Thyroid gland (tissue), 4 donors: ENCODE measurements around the gene ZNF385B.
"Not testable (repeated sequence)": the region's sequence is repeated elsewhere in the genome, so short reads cannot be mapped to it uniquely, and the experiment has no call there.

ENCODE experiments used
- CTCF ChIP-seq, 6 experiments: fragments of 200-600 bp in 3 of 6; fragments of 450-650 bp in 3 of 6; sonication (generic) in 3 of 6; IDR thresholded peaks; one replicate each; pipeline ENCODE4 v1.5.1; 2016 to 2019; ENCODE audit warnings: antibody characterized with exemption in 6 of 6, mild to moderate bottlenecking in 2 of 6, inconsistent platforms in 1 of 6, moderate library complexity in 1 of 6
- POLR2A ChIP-seq, 2 donors: fragments of 450-650 bp; IDR thresholded peaks; one replicate each; pipeline ENCODE4 v1.6.1; 2017; ENCODE audit warnings: antibody characterized with exemption in 2 of 2, mild to moderate bottlenecking in 2 of 2, moderate library complexity in 1 of 2

DNA sequence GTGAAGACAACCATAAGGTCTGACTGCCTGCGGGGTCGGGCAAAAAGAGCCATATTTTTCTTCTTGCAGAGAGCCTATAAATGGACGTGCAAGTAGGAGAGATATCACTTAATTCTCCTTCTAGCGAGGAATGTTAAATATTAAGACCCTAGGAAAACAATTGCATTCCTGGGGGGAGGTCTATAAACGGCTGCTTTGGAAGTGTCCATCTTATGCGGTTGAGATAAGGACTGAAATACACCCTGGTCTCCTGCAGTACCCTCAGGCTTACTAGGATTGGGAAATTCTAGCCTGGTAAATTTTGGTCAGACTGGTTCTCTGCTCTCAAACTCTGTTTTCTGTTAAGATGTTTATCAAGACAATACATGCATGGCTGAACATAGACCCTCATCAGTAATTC is 27.2 kb upstream of the ZNF385B start:
- TF ChIP-seq CTCF, POLR2A (IDR thresholded peaks at IDR 0.05): not testable (repeated sequence)
